GM23338 (cell line): ENCODE results near the gene ST6GALNAC4.

Experiments
- CREB1 ChIP-seq: fragments of 250-450 bp; sonication (Bioruptor Pico); IDR thresholded peaks from 2 replicates; pipeline ENCODE4 v1.5.0; 2020; ENCODE audit warnings: low read depth, mild to moderate bottlenecking, moderate library complexity
- CTCF ChIP-seq, 2 experiments: fragments of 200-600 bp in 1 of 2; sonication (generic) in 1 of 2; conservative IDR thresholded peaks; 2 replicates each; pipeline versions ENCODE4 v1.5.1 to v1.6.1; 2016 to 2017; ENCODE audit warnings: antibody characterized with exemption in 2 of 2, low read depth in 2 of 2, mild to moderate bottlenecking in 2 of 2, moderate library complexity in 1 of 2
- ETS1 ChIP-seq: IDR thresholded peaks from 2 replicates; pipeline ENCODE4 v1.6.1; 2016; ENCODE audit warnings: antibody characterized with exemption
- EZH2 ChIP-seq: fragments of 200-600 bp; sonication (generic); IDR thresholded peaks from one replicate; pipeline ENCODE4 v1.8.0; 2017; ENCODE audit warnings: antibody characterized with exemption, mild to moderate bottlenecking, low read depth; ENCODE audit not compliant: unreplicated experiment
- EZH2phosphoT487 ChIP-seq: fragments of 200-600 bp; sonication (generic); IDR thresholded peaks from one replicate; pipeline ENCODE4 v1.8.1; 2018; ENCODE audit warnings: antibody characterized with exemption; ENCODE audit not compliant: unreplicated experiment
- JUNB ChIP-seq: IDR thresholded peaks from one replicate; pipeline ENCODE4 v1.6.1; 2016; ENCODE audit warnings: antibody characterized with exemption; ENCODE audit not compliant: unreplicated experiment
- POLR2AphosphoS5 ChIP-seq: IDR thresholded peaks from 2 replicates; pipeline ENCODE4 v1.6.1; 2016; ENCODE audit warnings: antibody characterized with exemption, low read depth
- REST ChIP-seq: IDR thresholded peaks from one replicate; pipeline ENCODE4 v1.6.1; 2018; ENCODE audit warnings: antibody characterized with exemption; ENCODE audit not compliant: unreplicated experiment

GRCh38 chr9:127959398-127959797 is 42.6 kb upstream of the ST6GALNAC4 start:
- no peak for TF ChIP-seq CTCF (conservative IDR thresholded peaks at IDR 0.05; ENCODE audit: low read depth in 2 of 2)
- no peak for TF ChIP-seq REST
- TF ChIP-seq CREB1 (CRISPR knock-in tag), result no peak
- TF ChIP-seq EZH2, result no peak
- TF ChIP-seq EZH2phosphoT487, result no peak
- TF ChIP-seq POLR2AphosphoS5, result no peak
- no peak for TF ChIP-seq ETS1
- TF ChIP-seq JUNB, result no peak
